ENCODE results near the gene GDF7.

Gene GDF7

GRCh38 chr2:20645301-20645701 is 21.6 kb upstream of the GDF7 start:
- no peak for DNase-seq (ENCODE audit: low read depth)

GRCh38 chr2:20645761-20646160 is 21.2 kb upstream of the GDF7 start:
- no peak for DNase-seq (ENCODE audit: low read depth)

- no peak for DNase-seq (ENCODE audit: low read depth)
These were observed 20.5 kb upstream of the GDF7 start for GRCh38 chr2:20646446-20646845.

GRCh38 chr2:20647211-20647610 is 19.7 kb upstream of the GDF7 start:
- no peak for DNase-seq (ENCODE audit: low read depth)

- no peak for DNase-seq (ENCODE audit: low read depth)
These were observed 19.2 kb upstream of the GDF7 start for GRCh38 chr2:20647738-20648137.

GRCh38 chr2:20648206-20648605 is 18.7 kb upstream of the GDF7 start:
- no peak for DNase-seq (ENCODE audit: low read depth)

GRCh38 chr2:20648831-20649230 is 18.1 kb upstream of the GDF7 start:
- DNase-seq (ENCODE audit: low read depth) = no peak

- no peak for DNase-seq (ENCODE audit: low read depth)
These were observed 17.4 kb upstream of the GDF7 start for GRCh38 chr2:20649576-20649975.

- DNase-seq (ENCODE audit: low read depth) = no peak
These were observed 17.0 kb upstream of the GDF7 start for GRCh38 chr2:20649976-20650375.

GRCh38 chr2:20650393-20650876 is 16.5 kb upstream of the GDF7 start:
- no peak for DNase-seq (ENCODE audit: low read depth)

GRCh38 chr2:20650877-20651730 is 15.8 kb upstream of the GDF7 start, which contains the start of gene HS1BP3:
Gene HS1BP3, minus strand, starts transcription at chr2:20651098. Its CDS starts 35 bp downstream, at chr2:20651063.
- DNase-seq (ENCODE audit: low read depth) = peak; percentile 57

GRCh38 chr2:20651731-20652099 is 15.2 kb upstream of the GDF7 start:
- DNase-seq (ENCODE audit: low read depth) = no peak

- no peak for DNase-seq (ENCODE audit: low read depth)
These were observed 14.8 kb upstream of the GDF7 start for GRCh38 chr2:20652141-20652540.

GRCh38 chr2:20652673-20653575 is 14.0 kb upstream of the GDF7 start:
- DNase-seq (ENCODE audit: low read depth) = no peak

- DNase-seq (ENCODE audit: low read depth) = no peak
These were observed 13.0 kb upstream of the GDF7 start for GRCh38 chr2:20653695-20654534.

GRCh38 chr2:20654535-20654813 is 12.5 kb upstream of the GDF7 start:
- DNase-seq (ENCODE audit: low read depth) = no peak

GRCh38 chr2:20656561-20656960 is 10.4 kb upstream of the GDF7 start:
- no peak for DNase-seq (ENCODE audit: low read depth)

GRCh38 chr2:20657522-20658235 is 9.3 kb upstream of the GDF7 start:
- DNase-seq (ENCODE audit: low read depth) = no peak

- peak; percentile 60 for DNase-seq (ENCODE audit: low read depth)
These were observed 6.2 kb upstream of the GDF7 start for GRCh38 chr2:20660506-20661420.

All from stromal cell of bone marrow (primary cell).